Left lobe of liver (tissue), 2 donors: ENCODE measurements around the gene GALK2. TPM values are rescaled to one million over a fixed set of nuclear protein-coding genes. Genes with fewer than 3 reads are reported as not detected.

Experiments used
- ATAC-seq: fragments of 200-7000 bp; cut with Tn5 transposase; one replicate; pipeline ENCODE4 v1.9.1; 2020; ENCODE audit warnings: mild to moderate bottlenecking, moderate library complexity
- DNase-seq: peaks from one replicate; pipeline ENCODE4 v3.0.0-alpha.2; 2020; ENCODE audit warnings: low spot score
- total RNA-seq: library from RNA; stranded (reverse); gene quantifications from one replicate; pipeline ENCODE4 v1.2.1, GENCODE V29; 2021
- donor health status: DM: no; HTN: no; CAD: no; lungs with moderate emphysema.
- donor health status: DM: no; HTN: yes; CAD: no.

The GALK2 gene
- total RNA-seq, 1 donor from 2014 or later = 29.7 TPM

- DNase-seq = no peak
- no peak for ATAC-seq
These were observed 103.8 kb downstream of the GALK2 start for GRCh38 chr15:49273734-49274318.

DNA sequence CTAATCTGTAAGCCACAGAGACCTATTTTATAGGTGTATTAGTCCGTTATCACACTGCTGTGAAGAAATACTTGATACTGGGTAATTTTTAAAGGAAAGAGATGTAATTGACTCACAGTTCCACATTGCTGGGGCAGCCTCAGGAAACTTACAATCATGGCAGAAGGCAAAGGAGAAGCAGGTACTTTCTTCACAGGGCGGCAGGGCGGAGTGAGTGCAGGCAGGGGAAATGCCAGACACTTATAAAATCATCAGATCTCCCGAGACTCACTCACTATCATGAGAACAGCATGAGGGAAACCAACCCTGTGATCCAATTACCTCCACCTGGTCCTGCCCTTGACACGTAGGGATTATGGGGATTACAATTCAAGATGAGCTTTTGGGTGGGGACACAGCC is 108.7 kb downstream of the GALK2 start:
- no peak for DNase-seq
- ATAC-seq = no peak

DNA sequence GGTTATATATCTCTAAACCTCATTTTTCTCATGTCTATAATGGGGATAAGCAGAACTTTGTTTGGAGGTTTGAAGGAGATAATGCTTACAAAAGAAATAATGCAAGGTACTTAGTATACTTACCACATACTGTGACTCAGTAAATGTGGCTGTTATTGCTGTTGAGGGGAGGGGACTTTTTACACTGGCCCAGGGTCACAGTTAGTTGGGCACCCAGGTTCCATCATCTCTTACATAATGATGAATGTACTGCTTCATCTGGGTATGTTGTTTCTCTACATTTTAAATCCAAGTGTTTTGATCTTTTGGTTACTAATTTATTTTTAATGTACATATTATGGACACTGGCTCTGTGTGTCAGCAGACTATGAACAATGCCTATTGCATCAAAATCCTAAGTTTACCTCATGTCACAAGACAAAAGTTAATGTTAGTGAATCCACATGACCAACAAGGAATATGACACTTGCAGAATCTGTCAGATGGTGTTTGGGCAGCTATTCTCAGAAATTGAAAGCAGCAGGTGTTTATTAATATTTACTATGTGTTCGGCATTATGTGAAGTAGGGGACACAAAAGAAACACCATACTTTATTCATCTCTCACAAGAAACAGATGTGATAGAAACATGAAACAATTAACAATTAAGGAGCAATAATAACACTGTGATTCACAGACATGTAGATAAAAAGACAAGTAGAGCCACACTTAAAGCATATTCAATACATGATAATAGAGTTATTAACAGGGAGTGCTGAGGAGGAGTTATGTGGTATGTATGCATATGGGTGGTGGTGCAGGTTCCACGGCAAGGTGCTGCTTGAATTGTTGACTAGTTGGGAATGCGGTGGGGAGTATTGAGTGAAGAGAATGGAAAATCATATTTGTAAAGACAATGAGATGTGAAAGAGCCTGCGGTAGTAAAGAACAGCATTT is 109.7 kb downstream of the GALK2 start:
- DNase-seq (no peak), ATAC-seq (no peak)

DNA sequence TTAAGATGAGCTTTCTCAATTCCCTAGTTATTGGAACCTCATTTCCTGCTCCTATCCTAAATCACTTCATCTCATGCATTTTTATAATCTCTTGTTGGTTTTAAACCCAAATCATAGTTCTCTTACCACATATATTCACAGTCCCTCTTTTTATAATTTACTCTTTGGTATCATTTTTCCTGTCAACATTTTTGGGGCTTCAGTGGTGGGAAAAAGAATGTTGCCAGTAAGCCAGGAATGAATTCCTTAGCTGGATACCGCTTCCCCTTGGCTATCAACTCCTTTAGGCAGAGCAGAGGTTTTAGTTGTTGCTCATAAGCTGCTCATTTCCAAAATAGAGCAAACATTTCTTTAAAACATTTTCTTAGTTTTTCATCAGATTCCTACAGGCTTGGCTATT is 112.3 kb downstream of the GALK2 start:
- no peak for ATAC-seq

GRCh38 chr15:49286649-49287404 is 116.8 kb downstream of the GALK2 start:
- ATAC-seq (no peak), DNase-seq (no peak)

More for the DNA sequence above, 112.3 kb downstream of the GALK2 start:
- DNase-seq = no peak

- DNase-seq (no peak), ATAC-seq (no peak)
These were observed 117.4 kb downstream of the GALK2 start for GRCh38 chr15:49287481-49287880.

- ATAC-seq (no peak), DNase-seq (no peak)
These were observed 118.3 kb downstream of the GALK2 start for GRCh38 chr15:49288391-49288790.

- no peak for ATAC-seq
- no peak for DNase-seq
These were observed 120.1 kb downstream of the GALK2 start for GRCh38 chr15:49290191-49290590.

- no peak for ATAC-seq
- no peak for DNase-seq
These were observed 123.9 kb downstream of the GALK2 start for GRCh38 chr15:49293941-49294340.

DNA sequence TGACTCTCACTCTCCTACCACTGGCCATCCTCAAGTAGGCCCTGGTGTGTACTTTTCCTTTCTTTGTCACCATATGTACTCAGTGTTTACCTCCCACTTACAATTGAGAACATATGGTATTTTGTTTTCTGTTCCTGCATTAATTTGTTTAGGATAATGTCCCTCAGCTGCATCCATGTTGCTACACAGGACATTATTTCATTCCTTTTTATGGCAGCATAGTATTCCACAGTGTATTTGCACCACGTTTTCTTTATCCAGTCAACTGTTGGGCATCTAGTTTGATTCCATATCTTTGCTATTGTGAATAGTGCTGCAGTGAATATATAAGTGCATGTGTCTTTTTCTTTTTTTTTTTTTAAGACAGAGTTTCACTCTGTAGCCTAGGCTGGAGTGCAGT is 126.2 kb downstream of the GALK2 start:
- no peak for DNase-seq
- no peak for ATAC-seq

DNA sequence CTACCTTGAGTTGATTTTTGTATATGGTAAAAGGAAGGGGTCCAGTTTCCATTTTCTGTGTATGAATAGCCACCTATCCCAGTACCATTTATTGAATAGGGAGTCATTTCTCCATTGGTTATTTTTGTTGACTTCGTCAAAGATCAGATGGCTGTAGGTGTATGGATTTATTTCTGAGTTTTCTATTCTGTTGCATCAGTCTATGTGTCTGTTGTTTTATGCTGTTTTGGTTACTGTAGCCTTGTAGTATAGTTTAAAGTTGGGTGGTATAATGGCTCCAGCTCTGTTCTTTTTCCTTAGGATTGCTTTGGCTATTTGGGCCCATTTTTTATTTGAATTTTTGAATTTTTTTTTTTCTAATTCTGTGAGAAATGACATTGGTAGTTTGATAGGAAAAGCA is 127.5 kb downstream of the GALK2 start:
- DNase-seq (no peak), ATAC-seq (no peak)

DNA sequence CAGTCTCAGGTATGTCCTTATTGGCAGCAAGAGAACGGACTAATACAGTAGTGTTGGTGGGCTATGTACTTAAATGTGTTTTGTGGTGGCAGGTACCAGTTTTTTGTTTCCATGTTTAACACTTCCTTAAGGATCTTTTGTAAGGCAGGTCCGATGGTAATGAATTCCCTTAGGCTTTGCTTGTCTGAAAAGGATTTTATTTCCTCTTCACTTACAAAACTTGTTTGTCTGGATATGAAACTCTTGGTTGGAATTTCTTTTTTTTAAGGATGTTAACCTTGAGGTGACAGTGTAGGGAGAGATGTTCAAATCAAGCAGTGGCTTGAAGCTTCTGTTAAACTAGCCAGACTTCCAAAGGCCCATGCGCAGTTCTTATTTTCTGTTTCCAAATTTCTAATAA is 130.8 kb downstream of the GALK2 start:
- ATAC-seq (no peak), DNase-seq (no peak)

DNA sequence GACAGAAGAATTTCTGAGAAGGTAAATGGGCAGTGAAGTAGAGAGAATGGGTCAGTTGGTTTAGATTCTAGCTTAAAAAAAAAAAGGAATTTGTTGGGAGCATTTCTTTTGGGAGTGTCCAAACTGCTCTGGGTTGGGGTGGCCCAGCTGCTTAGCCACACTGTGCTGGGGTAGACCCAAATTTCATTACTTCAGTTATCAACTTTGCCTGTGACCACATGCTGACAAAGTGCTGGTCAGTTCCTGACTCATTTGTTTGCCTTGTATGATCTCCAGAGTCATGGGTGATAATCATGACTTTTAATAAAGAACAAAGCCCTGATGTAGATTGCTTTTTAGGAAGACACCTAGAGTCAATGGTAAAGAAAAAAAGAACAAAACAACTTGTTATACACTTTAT is 131.5 kb downstream of the GALK2 start:
- no peak for ATAC-seq

GRCh38 chr15:49303003-49303402 is 133.0 kb downstream of the GALK2 start:
- ATAC-seq = no peak
- no peak for DNase-seq

More for the DNA sequence above, 131.5 kb downstream of the GALK2 start:
- no peak for DNase-seq

DNA sequence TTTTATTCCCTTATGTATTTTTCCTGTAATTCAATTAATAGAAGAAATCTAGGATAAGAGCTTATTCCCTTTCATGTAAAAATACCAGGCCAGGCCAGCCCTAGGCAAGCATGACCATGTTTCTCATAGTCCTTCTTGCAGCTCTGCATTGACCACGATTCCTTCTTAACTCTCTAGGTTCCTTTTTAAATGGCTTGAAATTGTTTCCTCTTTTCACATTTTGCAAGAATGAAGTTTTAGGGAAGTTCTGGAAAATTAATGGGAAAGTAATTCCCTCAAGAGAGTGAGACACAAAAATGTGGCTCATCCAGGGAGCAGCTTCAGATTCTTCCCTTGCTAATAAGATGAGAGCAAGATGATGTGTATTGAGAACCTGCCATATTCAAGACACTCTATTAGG is 136.5 kb downstream of the GALK2 start:
- ATAC-seq (no peak), DNase-seq (no peak)

DNA sequence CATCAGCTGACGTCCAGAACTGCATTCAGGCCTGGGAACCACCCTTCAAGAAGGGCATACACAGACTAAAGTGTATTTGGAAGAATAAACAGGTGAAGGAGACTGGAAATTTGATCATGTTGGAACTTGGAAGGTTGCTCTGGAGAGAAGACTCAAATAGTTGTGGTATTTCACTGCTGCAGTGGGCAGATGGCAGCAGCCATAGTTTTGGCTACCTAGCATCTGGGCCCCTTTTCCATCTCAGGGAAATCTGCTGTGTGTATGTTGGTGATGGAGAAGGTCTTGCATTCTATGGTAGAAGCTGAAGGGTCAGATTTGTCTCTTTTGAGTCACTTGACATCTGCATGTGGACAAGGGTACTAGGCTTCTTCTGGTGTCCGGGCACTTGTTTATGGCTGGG is 138.6 kb downstream of the GALK2 start:
- DNase-seq (no peak), ATAC-seq (no peak)

DNA sequence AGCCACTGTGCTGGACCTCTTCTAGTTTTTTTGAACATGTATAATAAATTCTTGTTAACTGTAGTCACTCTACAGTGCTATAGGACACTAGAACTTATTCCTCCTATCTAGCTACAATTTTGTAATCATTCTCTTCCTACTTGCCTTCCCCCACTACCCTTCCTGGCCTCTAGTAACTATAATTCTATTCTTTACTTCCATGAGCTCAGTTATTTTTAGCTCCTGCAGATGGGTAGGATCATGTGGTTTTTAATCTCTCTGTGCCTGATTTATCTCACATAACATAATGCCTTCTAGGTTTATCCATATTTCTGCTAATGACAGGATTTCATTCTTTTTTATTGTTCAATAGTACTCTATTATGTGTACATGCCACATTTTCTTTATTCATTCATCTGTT is 139.8 kb downstream of the GALK2 start:
- DNase-seq = no peak
- ATAC-seq = no peak

DNA sequence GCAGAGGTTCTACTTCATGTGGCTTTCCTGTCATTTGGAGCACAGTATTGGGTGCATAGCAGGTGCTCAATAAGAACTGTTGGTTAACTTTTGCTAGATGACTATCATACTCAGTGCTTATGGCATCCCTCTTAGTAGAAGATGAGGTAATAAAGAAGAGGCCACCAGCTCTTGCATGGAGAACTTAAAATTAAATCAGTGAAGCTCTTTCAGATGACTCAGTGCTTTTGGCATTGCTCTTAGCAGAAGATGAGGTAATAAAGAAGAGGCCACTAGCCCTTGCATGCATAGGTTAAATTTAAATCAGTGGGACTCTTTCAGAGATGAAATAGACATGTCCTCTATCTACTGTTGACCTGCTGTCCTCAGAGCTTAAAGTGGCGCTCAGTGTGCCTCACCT is 143.6 kb downstream of the GALK2 start:
- no peak for ATAC-seq

GRCh38 chr15:49314716-49315115 is 144.7 kb downstream of the GALK2 start:
- no peak for DNase-seq
- no peak for ATAC-seq

More for the DNA sequence above, 143.6 kb downstream of the GALK2 start:
- DNase-seq = no peak

DNA sequence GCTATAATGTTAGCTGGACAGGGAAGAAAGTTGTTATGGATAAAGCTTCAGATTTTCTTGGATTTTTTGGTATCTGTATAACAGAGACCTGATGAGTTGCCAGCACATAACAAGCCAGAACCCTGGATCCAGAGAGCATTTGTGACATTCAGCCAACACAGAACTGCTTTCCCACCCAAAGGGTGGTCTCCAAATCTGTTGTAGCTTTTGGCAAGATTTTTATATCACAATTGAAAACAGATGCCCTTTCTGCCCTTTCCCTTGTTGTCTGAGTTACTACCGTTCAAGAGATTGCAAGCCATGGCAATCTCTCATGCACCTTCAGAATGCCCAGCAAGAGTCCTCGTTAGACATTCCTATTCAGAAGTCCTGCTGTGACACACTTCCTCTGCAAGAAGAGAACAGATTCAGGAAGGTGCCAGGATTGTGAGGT is 145.4 kb downstream of the GALK2 start:
- ATAC-seq (no peak), DNase-seq (no peak)

DNA sequence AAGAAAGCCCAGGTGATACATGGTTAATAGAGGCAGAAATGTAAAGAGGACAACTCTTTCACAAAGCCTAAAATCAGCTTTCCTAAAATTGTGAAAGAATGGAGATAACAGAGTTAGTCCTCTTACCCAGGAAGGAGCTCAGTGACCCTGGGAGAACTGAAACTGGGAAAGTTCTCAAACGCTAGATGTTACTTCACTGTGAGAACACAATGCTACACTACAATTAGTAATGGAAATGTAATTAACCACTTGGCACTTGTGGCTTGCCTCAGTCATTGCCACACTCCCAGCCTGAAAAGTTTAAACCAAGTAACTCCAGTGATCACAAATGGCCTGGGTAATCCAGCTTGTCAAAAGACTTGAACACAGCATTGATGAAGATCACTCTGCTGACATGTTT is 150.3 kb downstream of the GALK2 start:
- ATAC-seq = no peak

DNA sequence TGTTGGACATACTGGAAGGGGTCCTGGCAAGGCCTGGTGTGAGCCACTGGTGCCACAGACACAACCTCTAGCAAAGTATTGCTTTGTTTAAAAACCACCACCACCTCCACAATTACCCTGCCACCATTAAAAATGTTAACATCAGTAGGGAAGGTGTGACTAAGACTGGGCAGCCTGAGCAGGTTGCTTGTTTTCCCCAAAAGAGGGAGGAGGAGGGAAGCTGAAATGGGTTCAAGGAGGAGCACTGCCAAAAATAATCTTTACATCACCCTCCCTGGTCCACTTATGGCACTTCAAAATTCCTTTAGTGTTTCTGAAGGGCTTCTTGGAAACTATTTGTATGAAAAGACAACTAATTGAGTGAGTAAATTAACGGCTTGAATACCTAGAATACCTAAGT is 153.2 kb downstream of the GALK2 start:
- no peak for ATAC-seq

More for the DNA sequence above, 150.3 kb downstream of the GALK2 start:
- DNase-seq = no peak

More for the DNA sequence above, 153.2 kb downstream of the GALK2 start:
- no peak for DNase-seq
